ENCODE measurements around the gene SNAPC5. TPM values are rescaled to one million over a fixed set of nuclear protein-coding genes. Genes with fewer than 3 reads are reported as not detected.
"Not testable (repeated sequence)": the region's sequence is repeated elsewhere in the genome, so short reads cannot be mapped to it uniquely, and the experiment has no call there.

The SNAPC5 gene
- total and polyA plus RNA-seq, 2 of the 8 experiments (the other 6 are each of a cell fraction or from before 2014, with no cell fraction given) = 18.7 to 23.1 TPM

- Histone ChIP-seq H3K4me3 (ENCODE audit: extremely low read depth in 1 of 4, insufficient read depth in 2 of 4, low read depth in 3 of 4, low read length in 4 of 4) (peak overlapping the region; percentile 95 to 100 (median 99)), H3K79me2 (ENCODE audit: control insufficient read depth in 1 of 2, insufficient read depth in 2 of 2, low read length in 2 of 2) (peaks cover 20 to 64% of the 10 kb centered on the region in 2 experiments), H3K4me2 (ENCODE audit: insufficient read depth in 1 of 2, low read depth in 2 of 2, low read length in 2 of 2) (peak overlapping the region; percentile 85 to 93), H3K36me3 (ENCODE audit: control insufficient read depth in 2 of 4, insufficient read depth in 4 of 4, low read length in 3 of 4) (peaks cover 41 to 53% (median 51%) of the 10 kb centered on the region in 4 experiments), H3K23me2 (ENCODE audit: low read depth, low read length) (peaks cover 12% of the 10 kb centered on the region), H3K9ac (replicated peaks in 1 of 4; ENCODE audit: extremely low read depth in 1 of 4, low read depth in 3 of 4, low read length in 3 of 4) (peak overlapping the region in 3 of 4 experiments; percentile 95 to 99 (median 98); a peak in 5 of 7 replicates)
- H2BK12ac ChIP-seq (ENCODE audit: low read depth, low read length); H4K20me1 ChIP-seq (replicated peaks in 1 of 2; ENCODE audit: control insufficient read depth in 1 of 2, insufficient read depth in 2 of 2, low read length in 2 of 2); H3K18ac ChIP-seq (ENCODE audit: extremely low read depth, low read length); H3K14ac ChIP-seq (ENCODE audit: insufficient read length); H4K5ac ChIP-seq (ENCODE audit: insufficient read length, low read depth, low read length); FAIRE-seq; H3K9me3 ChIP-seq (ENCODE audit: insufficient read depth in 2 of 2, low read depth in 1 of 2, low read length in 1 of 2); H2BK15ac ChIP-seq (ENCODE audit: low read length); H3K27me3 ChIP-seq (replicated peaks in 1 of 4; ENCODE audit: control insufficient read depth in 3 of 4, extremely low read depth in 1 of 4, insufficient read depth in 3 of 4, low read length in 3 of 4); H2BK20ac ChIP-seq (ENCODE audit: low read length); H3K4ac ChIP-seq (replicated peaks; ENCODE audit: insufficient read length, low read depth, low read length); H3K79me1 ChIP-seq (ENCODE audit: low read depth, low read length); DNase-seq (ENCODE audit: low read depth in 1 of 2, low spot score in 2 of 2); H4K8ac ChIP-seq (ENCODE audit: extremely low read depth, insufficient read depth, low read length); H3K23ac ChIP-seq (ENCODE audit: insufficient read length); H3K27ac ChIP-seq (ENCODE audit: low read depth, low read length); H2AK5ac ChIP-seq (ENCODE audit: low read depth, low read length); H4K91ac ChIP-seq (replicated peaks; ENCODE audit: insufficient read length, low read length); H2BK5ac ChIP-seq (ENCODE audit: low read depth, low read length); H3K56ac ChIP-seq (replicated peaks; ENCODE audit: insufficient read length, low read depth, low read length); H3K4me1 ChIP-seq (replicated peaks in 1 of 4; ENCODE audit: control insufficient read depth in 3 of 4, insufficient read depth in 4 of 4, low read length in 3 of 4); H2BK120ac ChIP-seq (replicated peaks; ENCODE audit: low read depth, low read length); H2AFZ ChIP-seq (ENCODE audit: low read length): not testable (repeated sequence)
- TF ChIP-seq POLR2A (IDR thresholded peaks at IDR 0.05; ENCODE audit: control extremely low read depth in 1 of 2, low read depth in 2 of 2, low read length in 2 of 2) (peak; percentile 32 to 39; a peak in 2 of 3 replicates), POLR2AphosphoS5 (IDR thresholded peaks at IDR 0.05; ENCODE audit: low read depth, low read length) (peak; percentile 30; the same call in 1 of the 2 replicates)
- WGBS, 2 experiments (ENCODE audit: extremely low coverage in 1 of 2, insufficient coverage in 1 of 2, insufficient read length in 1 of 2, insufficient replicate concordance in 2 of 2, low coverage in 1 of 2, low lambda C conversion rate in 2 of 2, missing lambda C conversion rate in 1 of 2) = 76% methylated on average over 13 of the region's 13 CpGs; no CpG with 5 or more reads in 1 of the 2 experiments
- CTCF ChIA-PET (ENCODE audit: partially characterized antibody) = interaction anchor here (0.7 to 0.8 kb wide), 2 partner anchors 73 to 589 kb away, joined by 3 read pairs; no protein-coding TSS in a partner anchor
- POLR2A ChIA-PET (ENCODE audit: partially characterized antibody) = interaction anchor here (0.7 to 4.7 kb wide), 22 partner anchors 9 to 210 kb away, joined by 3 to 52 read pairs (median 5); partner anchors contain the start of genes DIS3L, LCTL, MAP2K1 and SMAD6
Observed at GRCh38 chr15:66503041-66503648, 5.6 kb upstream of the SNAPC5 start.
